ENCODE measurements around the gene CNIH1.
"Not testable (repeated sequence)": the region's sequence is repeated elsewhere in the genome, so short reads cannot be mapped to it uniquely, and the experiment has no call there.

Gene CNIH1

GRCh38 chr14:54425537-54426274 is 15.5 kb downstream of the CNIH1 start:
- DNase-seq = no peak

- no peak for DNase-seq
Measured at GRCh38 chr14:54425068-54425467, 16.1 kb downstream of the CNIH1 start.

GRCh38 chr14:54424479-54424901 is 16.7 kb downstream of the CNIH1 start:
- DNase-seq = no peak

GRCh38 chr14:54423991-54424390 is 17.2 kb downstream of the CNIH1 start:
- DNase-seq = no peak

GRCh38 chr14:54420478-54421142 is 20.6 kb downstream of the CNIH1 start:
- peak; percentile 17 to 59 for DNase-seq

GRCh38 chr14:54411371-54411770 is 29.8 kb downstream of the CNIH1 start:
- no peak for DNase-seq

GRCh38 chr14:54410215-54410614 is 31.0 kb downstream of the CNIH1 start:
- DNase-seq = no peak

GRCh38 chr14:54403401-54404005 is 37.7 kb downstream of the CNIH1 start:
- not testable (repeated sequence) for DNase-seq

- no peak for DNase-seq
Measured at GRCh38 chr14:54399560-54399959, 41.6 kb downstream of the CNIH1 start.

GRCh38 chr14:54396493-54397335 is 44.5 kb downstream of the CNIH1 start, which contains the start of gene CDKN3:
TSS of gene CDKN3 (plus strand) at chr14:54397007. CDS start at chr14:54397069, 62 bp downstream.
- peak; percentile 98 to 99 for DNase-seq

- no peak for DNase-seq
Measured at GRCh38 chr14:54396183-54396492, 45.0 kb downstream of the CNIH1 start.

GRCh38 chr14:54395716-54396115 is 45.5 kb downstream of the CNIH1 start:
- no peak for DNase-seq

GRCh38 chr14:54395284-54395683 is 45.9 kb downstream of the CNIH1 start:
- DNase-seq = no peak

GRCh38 chr14:54394596-54394995 is 46.6 kb downstream of the CNIH1 start:
- no peak for DNase-seq

- DNase-seq = not testable (repeated sequence)
Measured at GRCh38 chr14:54392986-54393884, 47.9 kb downstream of the CNIH1 start.

- DNase-seq = no peak
Measured at GRCh38 chr14:54392131-54392859, 48.9 kb downstream of the CNIH1 start.

GRCh38 chr14:54387328-54387727 is 53.8 kb downstream of the CNIH1 start:
- DNase-seq = no peak

- DNase-seq = no peak
Measured at GRCh38 chr14:54385556-54385955, 55.6 kb downstream of the CNIH1 start.

- DNase-seq = no peak
Measured at GRCh38 chr14:54383835-54384234, 57.3 kb downstream of the CNIH1 start.

- peak in 1 of 2 experiments; percentile 28 for DNase-seq
Measured at GRCh38 chr14:54381821-54382220, 59.4 kb downstream of the CNIH1 start.

GRCh38 chr14:54380558-54380957 is 60.6 kb downstream of the CNIH1 start:
- not testable (repeated sequence) for DNase-seq

All from NCI-H526 (cell line).